Mucosa of descending colon (tissue), 3 donors: ENCODE results near the gene COL13A1. TPM values are rescaled to one million over a fixed set of nuclear protein-coding genes. Genes with fewer than 3 reads are reported as not detected.

Experiments used
- ATAC-seq: fragments of 200-7000 bp; cut with Tn5 transposase; one replicate; pipeline ENCODE4 v1.9.1; 2020; ENCODE audit warnings: mild to moderate bottlenecking, moderate library complexity
- DNase-seq, 3 donors: peaks; one replicate each; pipeline ENCODE4 v3.0.0-alpha.2; 2020
- H3K36me3 ChIP-seq: fragments of 200-600 bp; one replicate; pipeline ENCODE4 v1.8.0; 2021; ENCODE audit warnings: low read depth, mild to moderate bottlenecking
- H3K4me1 ChIP-seq: fragments of 200-600 bp; one replicate; pipeline ENCODE4 v1.8.0; 2021; ENCODE audit warnings: low read depth, mild to moderate bottlenecking
- H3K4me3 ChIP-seq: fragments of 200-600 bp; one replicate; pipeline ENCODE4 v1.8.0; 2021; ENCODE audit warnings: mild to moderate bottlenecking
- H3K9me3 ChIP-seq: fragments of 200-600 bp; one replicate; pipeline ENCODE4 v1.8.0; 2021; ENCODE audit warnings: mild to moderate bottlenecking
- CTCF ChIP-seq: fragments of 200-600 bp; IDR thresholded peaks from one replicate; pipeline ENCODE4 v1.8.0; 2022; ENCODE audit warnings: antibody characterized with exemption, mild to moderate bottlenecking
- intact Hi-C, 2 donors: fragments of 100-400 bp; cut with DNase I in 1 of 2; cut with micrococcal nuclease in 1 of 2; formaldehyde crosslinking; loops; one replicate each; pipeline versions ENCODE4 v1.11.0 to v1.11.1; 2022; cut with DNase I, micrococcal nuclease
- total RNA-seq, 3 donors: library from RNA; stranded (reverse); fragmentation: NEBNext Ultra II Directional in 2 of 3; extraction: Animal tissue kit (Norgen Biotek cat#: 25700) in 2 of 3; gene quantifications; one replicate each; pipeline versions ENCODE4 v1.2.1 to v1.2.4, GENCODE V29; 2021 to 2023
- donor health status: DM: no; HTN: no; CAD: no; lungs with moderate emphysema.
- donor health status: DM: no; HTN: no; CAD: no.
- donor health status: DM: no; HTN: yes; CAD: no.

The COL13A1 gene
- total RNA-seq, 3 donors from 2014 or later, result 1.0 to 2.3 (median 1.0) TPM

- no peak for DNase-seq
- H3K4me3 ChIP-seq, result no peak overlapping the region
- H3K36me3 ChIP-seq, result no peaks in the 10 kb centered on the region
- H3K4me1 ChIP-seq, result no peaks in the 10 kb centered on the region
- no peaks in the 10 kb centered on the region for H3K9me3 ChIP-seq
- intact Hi-C loops, result no loop called here
- no peak for TF ChIP-seq CTCF
- ATAC-seq, result no peak
Observed at GRCh38 chr10:70007116-70007820, 205.6 kb downstream of the COL13A1 start.

Other genes with a start within 250 kb of the COL13A1 start
- gene NEUROG3, start 228.5 kb upstream of the COL13A1 start, total RNA-seq, result 1 to 10 TPM in 1 of 3 donors, under 1 TPM in 2; 0.35 to 6.7 (median 0.78) TPM
- gene FAM241B, start 171.7 kb upstream of the COL13A1 start, total RNA-seq, result 1 to 10 TPM; 2.2 to 3.7 (median 3.5) TPM